ENCODE data around the gene AFAP1L2. TPM values are rescaled to one million over a fixed set of nuclear protein-coding genes. Genes with fewer than 3 reads are reported as not detected.

Gene AFAP1L2
- total and polyA plus RNA-seq, 9 of the 15 experiments (the other 6 are each of a cell fraction or from before 2014, with no cell fraction given), result 0.07 TPM; not detected in 8

DNA sequence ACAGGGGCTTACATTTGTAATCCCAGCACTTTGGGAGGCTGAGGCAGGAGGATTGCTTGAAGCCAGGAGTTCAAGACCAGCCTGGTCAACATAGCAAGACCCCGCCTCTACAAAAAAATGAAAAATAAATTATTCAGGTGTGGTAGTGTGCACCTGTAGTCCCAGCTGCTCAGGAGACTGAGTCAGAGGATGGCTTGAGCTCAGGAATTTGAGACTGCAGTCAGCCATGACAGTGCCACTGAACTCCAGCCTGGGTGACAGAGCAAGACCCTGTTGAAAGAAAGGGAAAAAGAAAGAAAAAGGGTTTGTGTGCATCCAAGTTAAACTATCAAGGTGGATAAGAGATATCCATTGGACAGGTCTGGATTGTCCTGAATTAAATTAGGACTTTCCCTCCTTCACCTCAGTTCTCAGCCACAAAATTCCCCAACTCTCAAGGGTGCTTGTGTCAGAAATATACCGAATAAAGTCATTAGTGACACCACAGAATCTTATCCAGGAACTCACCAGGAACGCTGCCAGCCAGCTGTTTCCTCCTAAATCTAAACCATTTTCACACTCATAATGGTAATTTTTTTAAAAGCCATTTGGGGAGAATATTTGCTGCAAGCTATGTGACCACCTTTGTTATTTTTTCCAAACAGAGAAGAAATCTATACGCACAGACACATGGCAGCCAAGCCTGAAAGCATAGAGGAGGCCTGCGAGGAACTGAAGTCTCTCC is 12.0 kb downstream of the AFAP1L2 start:
- TF ChIP-seq NCOR1 (IDR thresholded peaks at IDR 0.05) (no peak), ZNF589 (CRISPR knock-in tag; IDR thresholded peaks at IDR 0.05; ENCODE audit: low read depth) (no peak), ZNF24 (IDR thresholded peaks at IDR 0.05) (no peak), SNIP1 (IDR thresholded peaks at IDR 0.05; ENCODE audit: low read depth) (no peak), ZBED1 (IDR thresholded peaks at IDR 0.05) (no peak), RBM22 (IDR thresholded peaks at IDR 0.05; ENCODE audit: low read depth, low read length, poor library complexity, severe bottlenecking) (no peak), NR2F6 (CRISPR knock-in tag; IDR thresholded peaks at IDR 0.05) (no peak), OTX1 (CRISPR knock-in tag; IDR thresholded peaks at IDR 0.05) (no peak), PTTG1 (tag; IDR thresholded peaks at IDR 0.05; ENCODE audit: low read depth) (no peak), NBN (IDR thresholded peaks at IDR 0.05; ENCODE audit: low read depth) (no peak), HIVEP1 (CRISPR knock-in tag; IDR thresholded peaks at IDR 0.05) (no peak)
- TF ChIP-seq, protein P1, sequence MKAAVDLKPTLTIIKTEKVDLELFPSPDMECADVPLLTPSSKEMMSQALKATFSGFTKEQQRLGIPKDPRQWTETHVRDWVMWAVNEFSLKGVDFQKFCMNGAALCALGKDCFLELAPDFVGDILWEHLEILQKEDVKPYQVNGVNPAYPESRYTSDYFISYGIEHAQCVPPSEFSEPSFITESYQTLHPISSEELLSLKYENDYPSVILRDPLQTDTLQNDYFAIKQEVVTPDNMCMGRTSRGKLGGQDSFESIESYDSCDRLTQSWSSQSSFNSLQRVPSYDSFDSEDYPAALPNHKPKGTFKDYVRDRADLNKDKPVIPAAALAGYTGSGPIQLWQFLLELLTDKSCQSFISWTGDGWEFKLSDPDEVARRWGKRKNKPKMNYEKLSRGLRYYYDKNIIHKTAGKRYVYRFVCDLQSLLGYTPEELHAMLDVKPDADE (conservative IDR thresholded peaks at IDR 0.05; ENCODE audit: control insufficient read depth, low read depth, low read length), result no peak
- TF ChIP-seq, protein P2, sequence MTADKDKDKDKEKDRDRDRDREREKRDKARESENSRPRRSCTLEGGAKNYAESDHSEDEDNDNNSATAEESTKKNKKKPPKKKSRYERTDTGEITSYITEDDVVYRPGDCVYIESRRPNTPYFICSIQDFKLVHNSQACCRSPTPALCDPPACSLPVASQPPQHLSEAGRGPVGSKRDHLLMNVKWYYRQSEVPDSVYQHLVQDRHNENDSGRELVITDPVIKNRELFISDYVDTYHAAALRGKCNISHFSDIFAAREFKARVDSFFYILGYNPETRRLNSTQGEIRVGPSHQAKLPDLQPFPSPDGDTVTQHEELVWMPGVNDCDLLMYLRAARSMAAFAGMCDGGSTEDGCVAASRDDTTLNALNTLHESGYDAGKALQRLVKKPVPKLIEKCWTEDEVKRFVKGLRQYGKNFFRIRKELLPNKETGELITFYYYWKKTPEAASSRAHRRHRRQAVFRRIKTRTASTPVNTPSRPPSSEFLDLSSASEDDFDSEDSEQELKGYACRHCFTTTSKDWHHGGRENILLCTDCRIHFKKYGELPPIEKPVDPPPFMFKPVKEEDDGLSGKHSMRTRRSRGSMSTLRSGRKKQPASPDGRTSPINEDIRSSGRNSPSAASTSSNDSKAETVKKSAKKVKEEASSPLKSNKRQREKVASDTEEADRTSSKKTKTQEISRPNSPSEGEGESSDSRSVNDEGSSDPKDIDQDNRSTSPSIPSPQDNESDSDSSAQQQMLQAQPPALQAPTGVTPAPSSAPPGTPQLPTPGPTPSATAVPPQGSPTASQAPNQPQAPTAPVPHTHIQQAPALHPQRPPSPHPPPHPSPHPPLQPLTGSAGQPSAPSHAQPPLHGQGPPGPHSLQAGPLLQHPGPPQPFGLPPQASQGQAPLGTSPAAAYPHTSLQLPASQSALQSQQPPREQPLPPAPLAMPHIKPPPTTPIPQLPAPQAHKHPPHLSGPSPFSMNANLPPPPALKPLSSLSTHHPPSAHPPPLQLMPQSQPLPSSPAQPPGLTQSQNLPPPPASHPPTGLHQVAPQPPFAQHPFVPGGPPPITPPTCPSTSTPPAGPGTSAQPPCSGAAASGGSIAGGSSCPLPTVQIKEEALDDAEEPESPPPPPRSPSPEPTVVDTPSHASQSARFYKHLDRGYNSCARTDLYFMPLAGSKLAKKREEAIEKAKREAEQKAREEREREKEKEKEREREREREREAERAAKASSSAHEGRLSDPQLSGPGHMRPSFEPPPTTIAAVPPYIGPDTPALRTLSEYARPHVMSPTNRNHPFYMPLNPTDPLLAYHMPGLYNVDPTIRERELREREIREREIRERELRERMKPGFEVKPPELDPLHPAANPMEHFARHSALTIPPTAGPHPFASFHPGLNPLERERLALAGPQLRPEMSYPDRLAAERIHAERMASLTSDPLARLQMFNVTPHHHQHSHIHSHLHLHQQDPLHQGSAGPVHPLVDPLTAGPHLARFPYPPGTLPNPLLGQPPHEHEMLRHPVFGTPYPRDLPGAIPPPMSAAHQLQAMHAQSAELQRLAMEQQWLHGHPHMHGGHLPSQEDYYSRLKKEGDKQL (CRISPR knock-in tag; IDR thresholded peaks at IDR 0.05; ENCODE audit: borderline replicate concordance), result no peak
- TF ChIP-seq, protein P3, sequence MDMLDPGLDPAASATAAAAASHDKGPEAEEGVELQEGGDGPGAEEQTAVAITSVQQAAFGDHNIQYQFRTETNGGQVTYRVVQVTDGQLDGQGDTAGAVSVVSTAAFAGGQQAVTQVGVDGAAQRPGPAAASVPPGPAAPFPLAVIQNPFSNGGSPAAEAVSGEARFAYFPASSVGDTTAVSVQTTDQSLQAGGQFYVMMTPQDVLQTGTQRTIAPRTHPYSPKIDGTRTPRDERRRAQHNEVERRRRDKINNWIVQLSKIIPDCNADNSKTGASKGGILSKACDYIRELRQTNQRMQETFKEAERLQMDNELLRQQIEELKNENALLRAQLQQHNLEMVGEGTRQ (CRISPR knock-in tag; IDR thresholded peaks at IDR 0.05), result no peak
- POLR2A ChIA-PET, result no interaction called here

More for the DNA sequence above, 12.0 kb downstream of the AFAP1L2 start:
- peaks cover 0 to 17% of the 10 kb centered on the region in 2 experiments; a peak in 2 of 5 replicates for H3K27me3 ChIP-seq (ENCODE audit: control insufficient read depth in 2 of 2, insufficient read depth in 2 of 2, low read length in 2 of 2)
- CTCF ChIA-PET (ENCODE audit: low intra/inter-chr PET ratio), result no interaction called here
- H3K9ac ChIP-seq (ENCODE audit: insufficient read depth in 1 of 2, low read depth in 2 of 2, low read length in 2 of 2), result no peak overlapping the region
- no peaks in the 10 kb centered on the region for H3K36me3 ChIP-seq (ENCODE audit: control insufficient read depth, insufficient read depth, low read length)
- no peaks in the 10 kb centered on the region for H3K79me2 ChIP-seq (ENCODE audit: control insufficient read depth, insufficient read depth, low read length)
- H3K4me2 ChIP-seq (ENCODE audit: insufficient read depth, low read length), result no peak overlapping the region
- H3K9me1 ChIP-seq (ENCODE audit: control insufficient read depth, insufficient read depth, low read length), result no peaks in the 10 kb centered on the region
- BruUV-seq (replicated peaks), result no TSS peak
- FAIRE-seq (no peak), ATAC-seq (no peak), DNase-seq (ENCODE audit: extremely low read depth in 1 of 4, low spot score in 3 of 4) (no peak)
- 5% methylated on average over 5 of the region's 5 CpGs for WGBS (ENCODE audit: insufficient coverage, low coverage, missing lambda C conversion rate)
- no peak overlapping the region for H3K27ac ChIP-seq (ENCODE audit: extremely low read depth, low read depth, low read length)
- no peaks in the 10 kb centered on the region for H3K4me1 ChIP-seq (replicated peaks in 1 of 2; ENCODE audit: control insufficient read depth in 2 of 2, insufficient read depth in 2 of 2, low read length in 2 of 2)
- intact Hi-C loops (cut with micrococcal nuclease), result no loop called here
- H3K4me3 ChIP-seq, result no peak overlapping the region
- in situ Hi-C loops (cut with MboI), result no loop called here
- no peaks in the 10 kb centered on the region for H3K9me3 ChIP-seq (replicated peaks; ENCODE audit: control insufficient read depth, insufficient read depth, low read depth, low read length)
- no peak overlapping the region for H2AFZ ChIP-seq (ENCODE audit: low read depth, low read length)
- no peaks in the 10 kb centered on the region for H4K20me1 ChIP-seq (replicated peaks; ENCODE audit: control insufficient read depth, insufficient read depth, low read length)

All from K562 (cell line).